Panc1 (cell line): ENCODE data around the gene ATP13A3. TPM values are rescaled to one million over a fixed set of nuclear protein-coding genes. Genes with fewer than 3 reads are reported as not detected.

ENCODE experiments used
- ATAC-seq: fragments of 200-7000 bp; cut with Tn5 transposase; 2 replicates; pipeline ENCODE4 v1.9.1; 2020; ENCODE audit warnings: mild to moderate bottlenecking, moderate library complexity
- BruUV-seq: library from RNA; stranded (reverse); fragments of 400-500 nt; replicated peaks from 2 replicates; lab custom pipeline; 2021; lab: Mats Ljungman, UMichigan
- CTCF ChIA-PET: fragments of 300-600 bp; sonication (Branson Sonifier 250); formaldehyde crosslinking; loops from one replicate; lab custom pipeline; 2022; ENCODE audit warnings: antibody characterized with exemption; lab: Charles Lee
- POLR2A ChIA-PET: fragments of 300-600 bp; sonication (Branson Sonifier 250); formaldehyde crosslinking; loops from one replicate; lab custom pipeline; 2022; ENCODE audit warnings: antibody characterized with exemption; lab: Charles Lee
- DNase-seq: peaks from one replicate; pipeline ENCODE4 v3.0.0-alpha.2; 2010; ENCODE audit warnings: low read depth, low spot score
- H3K27ac ChIP-seq: 2 replicates; pipeline ENCODE4 v1.5.1; 2011; ENCODE audit warnings: mild to moderate bottlenecking, low read length, inconsistent platforms
- H3K27me3 ChIP-seq: fragments of 200-500 bp; sonication (Bioruptor generic); 2 replicates; pipeline ENCODE4 v1.6.0; 2014; ENCODE audit warnings: low read length, inconsistent platforms; ENCODE audit not compliant: control insufficient read depth, insufficient read depth
- H3K36me3 ChIP-seq: fragments of 200-500 bp; sonication (Bioruptor generic); 2 replicates; pipeline ENCODE4 v1.5.1; 2014; ENCODE audit warnings: inconsistent platforms, mild to moderate bottlenecking, low read length, moderate library complexity; ENCODE audit not compliant: control insufficient read depth, insufficient read depth
- H3K4me1 ChIP-seq: 2 replicates; pipeline ENCODE4 v1.5.1; 2011; ENCODE audit warnings: inconsistent platforms, mild to moderate bottlenecking, low read length, moderate library complexity; ENCODE audit not compliant: control insufficient read depth, insufficient read depth
- H3K4me3 ChIP-seq, 2 experiments: 2 replicates each; pipeline ENCODE4 v1.5.1; 2011 to 2012; ENCODE audit warnings: low read depth in 2 of 2, low read length in 2 of 2, mild to moderate bottlenecking in 2 of 2, inconsistent platforms in 1 of 2, moderate library complexity in 1 of 2
- H3K9me3 ChIP-seq: fragments of 200-500 bp; sonication (Bioruptor generic); 2 replicates; pipeline ENCODE4 v1.5.1; 2014; ENCODE audit warnings: low read depth, mild to moderate bottlenecking, inconsistent platforms, low read length, moderate library complexity; ENCODE audit not compliant: control insufficient read depth, insufficient read depth
- POLR2AphosphoS5 ChIP-seq: IDR thresholded peaks from 2 replicates; pipeline ENCODE4 v1.6.1; 2012; ENCODE audit warnings: mild to moderate bottlenecking, low read depth, low read length, moderate library complexity
- REST ChIP-seq, 2 experiments: IDR thresholded peaks; 2 replicates each; pipeline ENCODE4 v1.6.1; 2011 to 2012; ENCODE audit warnings: low read depth in 2 of 2, control low read depth in 1 of 2, low read length in 1 of 2, mild to moderate bottlenecking in 1 of 2, moderate library complexity in 1 of 2; ENCODE audit not compliant: insufficient read depth in 1 of 2
- SIN3A ChIP-seq: IDR thresholded peaks from 2 replicates; pipeline ENCODE4 v1.6.1; 2012; ENCODE audit warnings: low read depth, mild to moderate bottlenecking, low read length, moderate library complexity, borderline replicate concordance; ENCODE audit not compliant: insufficient read depth
- TCF7L2 ChIP-seq: IDR thresholded peaks from 2 replicates; pipeline ENCODE4 v1.6.1; 2011; ENCODE audit warnings: mild to moderate bottlenecking, low read depth, low read length, inconsistent platforms
- in situ Hi-C: cut with HindIII; loops from 2 replicates; pipeline ENCODE4 v1.10.0; 2016; ENCODE audit warnings: low sequenced_read_pairs, low pct_unique_long_range_greater_than_20kb
- intact Hi-C: fragments of 100-400 bp; cut with micrococcal nuclease; formaldehyde crosslinking; loops from one replicate; pipeline ENCODE4 v1.10.0; 2022; ENCODE audit not compliant: unreplicated experiment
- total RNA-seq: library from RNA; stranded (reverse); gene quantifications from one replicate; pipeline ENCODE4 v1.2.1, GENCODE V29; 2021; ENCODE audit not compliant: unreplicated experiment
- TF ChIP-seq, protein P1 (sequence below): fragments of 450-650 bp; IDR thresholded peaks from 2 replicates; pipeline ENCODE4 v1.5.1; 2017; ENCODE audit warnings: mild to moderate bottlenecking

The ATP13A3 gene
- total RNA-seq, 1 experiment from 2014 or later, result 169 TPM

GRCh38 chr3:194390835-194391234, 96.0 kb downstream of the ATP13A3 start:
- no peak overlapping the region for H3K4me3 ChIP-seq
- H3K27ac ChIP-seq, result no peak overlapping the region
- H3K27me3 ChIP-seq, result no peaks in the 10 kb centered on the region; the same call in 1 of the 2 replicates
- ATAC-seq (no peak), DNase-seq (no peak)
- intact Hi-C loops (no loop called here), in situ Hi-C loops (no loop called here)
- POLR2A ChIA-PET, result no interaction called here
- CTCF ChIA-PET, result no interaction called here
- no peaks in the 10 kb centered on the region for H3K36me3 ChIP-seq
- H3K4me1 ChIP-seq, result 0 out of 2 replicates have a peak, but pooled peaks cover 6% of the 10 kb centered on the region
- TF ChIP-seq, protein P1, sequence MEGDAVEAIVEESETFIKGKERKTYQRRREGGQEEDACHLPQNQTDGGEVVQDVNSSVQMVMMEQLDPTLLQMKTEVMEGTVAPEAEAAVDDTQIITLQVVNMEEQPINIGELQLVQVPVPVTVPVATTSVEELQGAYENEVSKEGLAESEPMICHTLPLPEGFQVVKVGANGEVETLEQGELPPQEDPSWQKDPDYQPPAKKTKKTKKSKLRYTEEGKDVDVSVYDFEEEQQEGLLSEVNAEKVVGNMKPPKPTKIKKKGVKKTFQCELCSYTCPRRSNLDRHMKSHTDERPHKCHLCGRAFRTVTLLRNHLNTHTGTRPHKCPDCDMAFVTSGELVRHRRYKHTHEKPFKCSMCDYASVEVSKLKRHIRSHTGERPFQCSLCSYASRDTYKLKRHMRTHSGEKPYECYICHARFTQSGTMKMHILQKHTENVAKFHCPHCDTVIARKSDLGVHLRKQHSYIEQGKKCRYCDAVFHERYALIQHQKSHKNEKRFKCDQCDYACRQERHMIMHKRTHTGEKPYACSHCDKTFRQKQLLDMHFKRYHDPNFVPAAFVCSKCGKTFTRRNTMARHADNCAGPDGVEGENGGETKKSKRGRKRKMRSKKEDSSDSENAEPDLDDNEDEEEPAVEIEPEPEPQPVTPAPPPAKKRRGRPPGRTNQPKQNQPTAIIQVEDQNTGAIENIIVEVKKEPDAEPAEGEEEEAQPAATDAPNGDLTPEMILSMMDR, result no peak
- TF ChIP-seq REST (IDR thresholded peaks at IDR 0.05; ENCODE audit: insufficient read depth in 1 of 2, low read depth in 2 of 2, low read length in 1 of 2) (no peak), POLR2AphosphoS5 (no peak), SIN3A (no peak), TCF7L2 (no peak)
- no TSS peak for BruUV-seq
- H3K9me3 ChIP-seq, result no peaks in the 10 kb centered on the region; the same call in 1 of the 2 replicates

GRCh38 chr3:194389269-194389668, 97.5 kb downstream of the ATP13A3 start:
- CTCF ChIA-PET, result no interaction called here
- H3K27ac ChIP-seq, result no peak overlapping the region

More at GRCh38 chr3:194389269-194389668, 97.5 kb downstream of the ATP13A3 start:
- POLR2A ChIA-PET, result interaction anchor here (0.6 kb wide), 2 partner anchors 9 to 52 kb away, joined by 3 to 5 read pairs; no protein-coding TSS in a partner anchor
- Histone ChIP-seq H3K4me3 (no peak overlapping the region), H3K36me3 (no peaks in the 10 kb centered on the region), H3K9me3 (no peaks in the 10 kb centered on the region; the same call in 1 of the 2 replicates), H3K27me3 (no peaks in the 10 kb centered on the region; the same call in 1 of the 2 replicates), H3K4me1 (0 out of 2 replicates have a peak, but pooled peaks cover 6% of the 10 kb centered on the region)
- in situ Hi-C loops, result no loop called here
- no peak for ATAC-seq
- TF ChIP-seq TCF7L2 (no peak), SIN3A (no peak), POLR2AphosphoS5 (no peak), REST (IDR thresholded peaks at IDR 0.05; ENCODE audit: insufficient read depth in 1 of 2, low read depth in 2 of 2, low read length in 1 of 2) (no peak)
- TF ChIP-seq, protein P1, result no peak
- DNase-seq, result no peak
- intact Hi-C loops, result no loop called here
- no TSS peak for BruUV-seq
